Measurements from ENCODE around the gene GAN.

GAN gene

DNA sequence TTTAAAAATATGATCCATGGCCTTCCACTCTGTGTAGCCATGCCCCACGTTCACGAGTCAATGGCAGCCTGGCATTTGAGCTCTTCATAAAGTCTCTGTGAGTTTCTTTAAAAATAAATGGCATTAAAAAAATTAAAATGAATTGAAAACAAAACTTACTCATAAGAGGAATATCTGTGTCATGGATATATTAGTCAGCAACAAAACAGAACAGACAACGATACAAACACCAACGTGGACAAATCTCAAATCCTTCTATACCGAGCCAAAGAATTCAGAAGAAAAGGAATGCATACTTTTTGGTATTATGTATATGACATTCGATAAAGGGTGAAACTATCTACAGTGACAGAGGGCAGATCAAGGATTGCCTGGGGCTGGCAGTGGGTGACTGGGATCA, 121.6 kb downstream of the GAN start:
- no peak for DNase-seq

DNA sequence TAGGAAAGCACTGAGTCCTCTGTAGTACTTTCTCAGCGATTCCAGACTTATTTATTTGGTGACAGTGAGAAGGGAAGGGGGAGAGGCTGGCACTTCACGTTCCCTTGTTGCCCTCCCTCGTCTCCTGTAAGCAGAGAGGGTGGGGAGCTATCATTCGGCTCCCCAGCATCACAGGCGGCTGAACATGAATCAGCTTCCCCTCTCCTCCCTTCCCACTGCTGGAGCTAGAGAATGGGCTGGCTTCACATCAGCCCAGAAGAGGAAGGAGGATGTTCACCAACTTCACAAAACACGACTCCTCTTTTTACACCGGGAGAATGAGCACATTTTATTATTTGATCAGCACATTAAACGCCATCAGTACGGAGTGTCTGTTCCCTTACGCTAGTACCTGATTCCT, 123.1 kb downstream of the GAN start:
- no peak for DNase-seq

Data from activated naive CD4-positive, alpha-beta T cell treated with anti-CD3 and anti-CD28 coated beads, Interleukin-2, amount 50 U/mL, for 16 hours (primary cell).